Upper lobe of left lung (tissue), 6 donors: ENCODE data around the gene USF2. TPM values are rescaled to one million over a fixed set of nuclear protein-coding genes. Genes with fewer than 3 reads are reported as not detected.
A peak's percentile ranks its signal among the peaks of the same experiment; 100 is the strongest.

ENCODE experiments used
- ATAC-seq, 2 donors: fragments of 200-7000 bp; cut with Tn5 transposase; one replicate each; pipeline ENCODE4 v1.9.1; 2022; ENCODE audit warnings: mild to moderate bottlenecking in 2 of 2, moderate library complexity in 2 of 2; ENCODE audit not compliant: low FRiP score in 2 of 2
- DNase-seq, 2 donors: peaks; one replicate each; pipeline ENCODE4 v3.0.0-alpha.2; 2019 to 2020
- H3K27ac ChIP-seq, 4 donors: fragments of 200-600 bp; sonication (generic); one replicate each; pipeline ENCODE4 v1.5.1; 2016 to 2019
- H3K27me3 ChIP-seq, 4 donors: fragments of 200-600 bp; sonication (generic); one replicate each; pipeline ENCODE4 v1.5.1; 2017 to 2019
- H3K36me3 ChIP-seq, 4 donors: fragments of 200-600 bp; sonication (generic); one replicate each; pipeline ENCODE4 v1.5.1; 2016 to 2019
- H3K4me1 ChIP-seq, 4 donors: fragments of 200-600 bp; sonication (generic); one replicate each; pipeline ENCODE4 v1.5.1; 2018 to 2019
- H3K4me3 ChIP-seq, 4 donors: fragments of 200-600 bp; sonication (generic); one replicate each; pipeline ENCODE4 v1.5.1; 2017 to 2019; ENCODE audit warnings: mild to moderate bottlenecking in 2 of 4, moderate library complexity in 1 of 4
- H3K9me3 ChIP-seq, 4 donors: fragments of 200-600 bp; sonication (generic); one replicate each; pipeline ENCODE4 v1.5.1; 2018 to 2019
- CTCF ChIP-seq, 6 experiments: fragments of 450-650 bp in 4 of 6; fragments of 200-600 bp in 2 of 6; sonication (generic) in 2 of 6; IDR thresholded peaks; one replicate each; pipeline ENCODE4 v1.5.1; 2016 to 2019; ENCODE audit warnings: antibody characterized with exemption in 6 of 6
- EP300 ChIP-seq, 4 donors: sonication (generic); formaldehyde crosslinking; IDR thresholded peaks; one replicate each; pipeline ENCODE4 v1.5.1; 2017; ENCODE audit warnings: antibody characterized with exemption in 4 of 4, control low read depth in 2 of 4
- POLR2A ChIP-seq, 4 donors: fragments of 450-650 bp; IDR thresholded peaks; one replicate each; pipeline ENCODE4 v1.5.1; 2016 to 2017; ENCODE audit warnings: antibody characterized with exemption in 4 of 4, mild to moderate bottlenecking in 2 of 4
- POLR2AphosphoS5 ChIP-seq, 2 donors: sonication (generic); formaldehyde crosslinking; IDR thresholded peaks; one replicate each; pipeline ENCODE4 v1.5.1; 2017; ENCODE audit warnings: antibody characterized with exemption in 2 of 2
- WGBS, 2 donors: methylation state at CpG; one replicate each; pipeline ENCODE4 v1.1.5; 2017 to 2018; 5-methylcytosine and 5-hydroxymethylcytosine counted together
- total RNA-seq, 6 donors: library from RNA; depleted of rRNA in 4 of 6; stranded (reverse); fragments of >200 nt in 4 of 6; gene quantifications; one replicate each; pipeline versions ENCODE4 v1.1.0 to v1.2.1, GENCODE V29; 2016 to 2021
- donor health status: DM: no; HTN: no; CAD: no; lungs with moderate emphysema.
- donor health status: DM: no; HTN: yes; CAD: no; lungs with severe emphysema.

USF2 gene
- total RNA-seq, 6 donors from 2014 or later: 96.7 to 289 (median 175) TPM

GRCh38 chr19:35271546-35271945 lies 2.8 kb downstream of the USF2 start:
- 88 to 100% methylated on average over 4 to 7 of the region's 7 CpGs for WGBS, 2 donors
- Histone ChIP-seq H3K36me3 (peaks cover 16 to 64% (median 56%) of the 10 kb centered on the region in 4 donors), H3K9me3 (no peaks in the 10 kb centered on the region), H3K27ac (no peak overlapping the region), H3K4me3 (no peak overlapping the region), H3K27me3 (no peaks in the 10 kb centered on the region), H3K4me1 (peaks cover 15 to 39% (median 23%) of the 10 kb centered on the region in 4 donors)
- DNase-seq (no peak), ATAC-seq (no peak)
- TF ChIP-seq EP300 (IDR thresholded peaks at IDR 0.05): no peak
- TF ChIP-seq CTCF (IDR thresholded peaks at IDR 0.05): no peak
- no peak for TF ChIP-seq POLR2A (IDR thresholded peaks at IDR 0.05)
- TF ChIP-seq POLR2AphosphoS5 (IDR thresholded peaks at IDR 0.05): no peak

- peaks cover 9 to 32% (median 17%) of the 10 kb centered on the region in 4 donors for H3K4me1 ChIP-seq
- DNase-seq (no peak), ATAC-seq (no peak)
- H3K4me3 ChIP-seq: no peak overlapping the region
- peak overlapping the region in 1 of 4 donors; percentile 49 for H3K27ac ChIP-seq
- TF ChIP-seq CTCF (IDR thresholded peaks at IDR 0.05) (no peak), POLR2A (IDR thresholded peaks at IDR 0.05) (no peak), POLR2AphosphoS5 (IDR thresholded peaks at IDR 0.05) (no peak), EP300 (IDR thresholded peaks at IDR 0.05) (no peak)
- WGBS, 2 donors: 79 to 84% methylated on average over 16 of the region's 16 CpGs
- no peaks in the 10 kb centered on the region for H3K9me3 ChIP-seq
- H3K27me3 ChIP-seq: no peaks in the 10 kb centered on the region
- H3K36me3 ChIP-seq: peaks cover 23 to 70% (median 62%) of the 10 kb centered on the region in 4 donors
Observed at GRCh38 chr19:35272122-35272719, 3.5 kb downstream of the USF2 start.

- 84 to 87% methylated on average over 10 of the region's 10 CpGs for WGBS, 2 donors
- no peaks in the 10 kb centered on the region for H3K9me3 ChIP-seq
- peaks cover 23 to 77% (median 67%) of the 10 kb centered on the region in 4 donors for H3K36me3 ChIP-seq
- ATAC-seq (no peak), DNase-seq (no peak)
- peaks cover 9 to 29% (median 16%) of the 10 kb centered on the region in 4 donors for H3K4me1 ChIP-seq
- no peak overlapping the region for H3K27ac ChIP-seq
- TF ChIP-seq EP300 (IDR thresholded peaks at IDR 0.05) (no peak), POLR2AphosphoS5 (IDR thresholded peaks at IDR 0.05) (no peak), POLR2A (IDR thresholded peaks at IDR 0.05) (no peak), CTCF (IDR thresholded peaks at IDR 0.05) (no peak)
- H3K27me3 ChIP-seq: no peaks in the 10 kb centered on the region
- H3K4me3 ChIP-seq: no peak overlapping the region
Observed at GRCh38 chr19:35272954-35273649, 4.3 kb downstream of the USF2 start.

- Histone ChIP-seq H3K4me3 (no peak overlapping the region), H3K36me3 (peaks cover 25 to 84% (median 73%) of the 10 kb centered on the region in 4 donors), H3K4me1 (peaks cover 9 to 29% (median 16%) of the 10 kb centered on the region in 4 donors), H3K27ac (no peak overlapping the region), H3K9me3 (no peaks in the 10 kb centered on the region), H3K27me3 (no peaks in the 10 kb centered on the region)
- 77 to 82% methylated on average over 12 to 14 of the region's 14 CpGs for WGBS, 2 donors
- ATAC-seq: no peak
- no peak for DNase-seq
- TF ChIP-seq POLR2AphosphoS5 (IDR thresholded peaks at IDR 0.05) (no peak), CTCF (IDR thresholded peaks at IDR 0.05) (no peak), POLR2A (IDR thresholded peaks at IDR 0.05) (no peak), EP300 (IDR thresholded peaks at IDR 0.05) (no peak)
Observed at GRCh38 chr19:35273686-35274259, 5.0 kb downstream of the USF2 start.
